HG03558 (cell line): ENCODE measurements around the gene MT1H.
A peak's percentile ranks its signal among the peaks of the same experiment; 100 is the strongest.
"Not testable (repeated sequence)": the region's sequence is repeated elsewhere in the genome, so short reads cannot be mapped to it uniquely, and the experiment has no call there.

Experiments used
- ATAC-seq: cut with Tn5 transposase; IDR thresholded peaks from one replicate; pipeline ENCODE4 v1.9.1; 2021; ENCODE audit warnings: moderate number of reproducible peaks; ENCODE audit not compliant: unreplicated experiment; ENCODE audit errors: extremely low read depth

The MT1H gene

GRCh38 chr16:56669005-56669839 lies at the start of gene MT1H:
TSS of gene MT1H (plus strand) at chr16:56669814. CDS start at chr16:56669885, 71 bp downstream.
- no peak for ATAC-seq

- no peak for ATAC-seq
These were observed 49.2 kb upstream of the MT1H start for GRCh38 chr16:56620339-56620897.

DNA sequence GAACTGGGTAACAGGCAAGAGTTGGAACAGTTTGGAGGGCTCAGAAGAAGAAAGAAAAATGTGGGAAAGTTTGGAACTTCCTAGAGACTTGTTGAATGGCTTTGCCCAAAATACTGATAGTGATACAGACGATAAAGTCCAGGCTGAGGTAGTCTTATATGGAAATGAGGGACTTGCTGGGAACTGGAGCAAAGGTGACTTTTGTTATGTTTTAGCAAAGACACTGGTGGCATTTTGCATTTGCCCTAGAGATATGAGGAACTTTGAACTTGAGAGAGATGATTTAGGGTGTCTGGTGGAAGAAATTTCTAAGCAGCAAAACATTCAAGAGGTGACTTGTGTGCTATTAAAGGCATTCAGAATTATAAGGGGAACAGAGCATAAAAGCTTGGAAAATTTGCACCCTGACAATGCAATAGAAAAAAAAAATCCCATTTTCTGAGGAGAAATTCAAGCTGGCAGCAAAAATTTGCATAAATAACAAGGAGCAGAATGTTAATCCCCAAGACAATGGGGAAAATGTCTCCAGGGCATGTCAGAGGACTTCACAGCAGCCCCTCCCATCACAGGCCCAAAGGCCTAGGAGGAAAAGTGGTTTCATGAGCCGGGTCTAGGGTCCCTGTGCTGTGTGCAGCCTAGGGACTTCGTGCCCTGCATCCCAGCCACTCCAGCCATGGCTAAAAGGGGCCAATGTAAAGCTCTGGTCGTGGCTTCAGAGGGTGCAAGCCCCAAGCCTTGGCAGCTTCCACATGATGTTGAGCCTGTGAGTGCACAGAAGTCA lies 47.8 kb upstream of the MT1H start:
- not testable (repeated sequence) for ATAC-seq

DNA sequence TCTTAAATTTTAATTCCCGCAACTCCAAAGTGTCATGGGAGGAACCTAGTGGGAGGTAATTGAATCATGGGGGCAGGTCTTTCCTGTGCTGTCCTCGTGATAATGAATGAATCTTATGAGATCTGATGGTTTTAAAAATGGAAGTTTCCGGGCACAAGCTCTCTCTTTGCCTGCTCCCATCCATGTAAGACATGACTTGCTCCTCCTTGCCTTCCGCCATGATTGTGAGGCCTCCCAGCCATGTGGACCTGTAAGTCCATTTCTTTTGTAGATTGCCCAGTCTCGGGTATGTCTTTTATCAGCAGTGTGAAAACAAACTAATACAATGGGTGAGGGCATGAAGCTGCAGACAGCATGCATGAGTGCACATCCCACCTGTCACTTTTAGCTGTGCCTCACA lies 46.4 kb upstream of the MT1H start:
- not testable (repeated sequence) for ATAC-seq

DNA sequence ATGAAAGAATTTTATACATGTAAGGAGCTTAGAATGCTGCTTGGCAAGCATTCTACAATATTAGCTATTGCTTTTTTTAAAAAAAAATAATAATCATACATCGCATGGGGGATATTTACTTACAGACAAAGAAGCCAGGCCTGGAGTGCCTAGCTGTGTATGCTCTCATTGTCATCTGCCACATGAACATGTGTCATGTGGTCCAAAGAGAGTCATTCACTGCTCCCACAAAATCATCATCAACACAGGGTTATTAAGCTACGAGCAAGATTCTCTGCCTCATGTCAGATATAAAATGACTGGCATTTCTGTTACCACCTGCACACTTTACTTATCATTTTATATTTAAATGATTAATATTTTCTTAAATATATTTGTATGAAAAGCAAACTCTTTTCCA lies 46.0 kb upstream of the MT1H start:
- no peak for ATAC-seq

- ATAC-seq: no peak
These were observed 44.3 kb upstream of the MT1H start, which contains the start of gene MT1E for GRCh38 chr16:56625140-56625942. TSS of gene MT1E (plus strand) at chr16:56625781. CDS start at chr16:56625852, 71 bp downstream.

GRCh38 chr16:56625943-56626654 lies 43.5 kb upstream of the MT1H start:
- ATAC-seq: no peak

GRCh38 chr16:56626685-56627084 lies 42.9 kb upstream of the MT1H start:
- ATAC-seq: no peak

GRCh38 chr16:56628486-56629350 lies 40.9 kb upstream of the MT1H start:
- no peak for ATAC-seq

- no peak for ATAC-seq
These were observed 40.1 kb upstream of the MT1H start for GRCh38 chr16:56629531-56629930.

GRCh38 chr16:56630134-56630533 lies 39.5 kb upstream of the MT1H start:
- ATAC-seq: peak; percentile 72

- ATAC-seq: no peak
These were observed 38.4 kb upstream of the MT1H start for GRCh38 chr16:56631197-56631596.

GRCh38 chr16:56631832-56632155 lies 37.8 kb upstream of the MT1H start:
- ATAC-seq: no peak

DNA sequence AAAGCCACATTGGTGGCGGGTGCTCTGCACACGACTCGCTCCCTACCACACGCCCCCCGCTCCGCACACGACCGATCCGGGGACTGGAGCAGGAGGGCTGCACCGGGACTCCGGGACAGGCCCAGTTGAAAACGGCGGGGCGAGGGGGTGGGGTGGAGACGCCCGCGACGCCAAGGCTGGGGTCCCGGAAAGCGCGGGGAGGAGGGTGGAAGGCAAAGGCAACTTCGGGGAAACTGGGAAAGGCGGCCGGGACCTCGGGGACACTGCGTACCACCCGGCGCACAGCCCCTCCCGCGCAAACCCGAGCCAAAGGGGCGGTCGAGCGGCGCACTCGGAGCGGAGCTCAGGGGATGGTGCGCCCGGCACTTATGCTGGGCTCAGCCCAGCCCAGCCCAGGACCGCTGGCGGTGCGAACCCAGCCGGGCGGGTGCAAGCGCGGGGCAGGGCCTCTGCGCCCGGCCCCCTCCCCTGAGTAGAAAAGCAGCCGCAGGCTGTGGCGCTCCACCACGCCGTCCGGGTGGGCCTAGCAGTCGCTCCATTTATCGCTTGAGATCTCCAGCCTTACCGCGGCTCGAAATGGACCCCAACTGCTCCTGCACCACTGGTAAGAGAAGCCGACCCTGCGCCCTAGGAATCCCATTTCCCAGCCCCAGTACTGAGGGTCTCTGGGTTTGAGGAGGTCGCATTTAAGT lies 37.3 kb upstream of the MT1H start, which contains the start of gene MT1M:
TSS of gene MT1M (plus strand) at position 504 of the 692 bp plus-strand sequence. CDS start at position 577, 73 bp downstream.
- no peak for ATAC-seq

- ATAC-seq: no peak
These were observed 36.7 kb upstream of the MT1H start for GRCh38 chr16:56632848-56633365.

DNA sequence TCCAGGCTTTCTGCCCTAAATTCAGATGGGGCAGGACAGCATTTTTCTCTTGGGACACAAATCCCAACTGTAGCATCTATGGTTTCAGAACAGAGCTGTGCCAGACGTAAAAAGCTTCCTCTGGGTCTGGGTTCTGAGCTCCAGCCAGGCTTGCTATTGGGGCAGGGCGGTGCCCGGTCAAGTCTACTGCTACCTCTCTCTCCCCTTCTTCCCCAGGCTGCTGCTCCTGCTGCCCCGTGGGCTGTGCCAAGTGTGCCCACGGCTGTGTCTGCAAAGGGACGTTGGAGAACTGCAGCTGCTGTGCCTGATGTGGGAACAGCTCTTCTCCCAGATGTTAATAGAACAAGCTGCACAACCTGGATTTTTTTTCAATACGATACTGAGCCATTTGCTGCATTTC lies 36.1 kb upstream of the MT1H start:
- ATAC-seq: no peak

- ATAC-seq: no peak
These were observed 34.7 kb upstream of the MT1H start for GRCh38 chr16:56634715-56635440.
